H9 (cell line): Measurements from ENCODE around the gene CASP14. TPM values are rescaled to one million over a fixed set of nuclear protein-coding genes. Genes with fewer than 3 reads are reported as not detected.

Experiments used
- DNase-seq: peaks from one replicate; pipeline ENCODE4 v3.0.0-alpha.2; 2017
- H2AFZ ChIP-seq: one replicate; pipeline ENCODE4 v1.6.1; 2013; ENCODE audit warnings: mild to moderate bottlenecking, low read length, control low read depth, moderate library complexity
- H2AK5ac ChIP-seq: 2 replicates; pipeline ENCODE4 v1.6.1; 2013; ENCODE audit warnings: low read length, control low read depth, mixed read lengths; ENCODE audit not compliant: insufficient read length
- H2BK120ac ChIP-seq: one replicate; pipeline ENCODE4 v1.6.1; 2013; ENCODE audit warnings: low read depth, mild to moderate bottlenecking, low read length, control low read depth, inconsistent platforms; ENCODE audit not compliant: poor library complexity, severe bottlenecking
- H2BK12ac ChIP-seq: 2 replicates; pipeline ENCODE4 v1.6.1; 2013; ENCODE audit warnings: low read length, control low read depth, mixed read lengths, low read depth; ENCODE audit not compliant: insufficient read length
- H2BK15ac ChIP-seq: 2 replicates; pipeline ENCODE4 v1.6.1; 2013; ENCODE audit warnings: low read depth, low read length, control low read depth
- H2BK20ac ChIP-seq: one replicate; pipeline ENCODE4 v1.6.1; 2013; ENCODE audit warnings: low read depth, mild to moderate bottlenecking, low read length, control low read depth, inconsistent platforms; ENCODE audit not compliant: poor library complexity, severe bottlenecking
- H2BK5ac ChIP-seq: 2 replicates; pipeline ENCODE4 v1.6.1; 2013; ENCODE audit warnings: low read length, control low read depth, mixed read lengths; ENCODE audit not compliant: insufficient read length
- H3K14ac ChIP-seq: 2 replicates; pipeline ENCODE4 v1.6.1; 2013; ENCODE audit warnings: low read length, control low read depth; ENCODE audit not compliant: insufficient read depth
- H3K18ac ChIP-seq: 2 replicates; pipeline ENCODE4 v1.6.1; 2013; ENCODE audit warnings: low read depth, mild to moderate bottlenecking, mixed read lengths, low read length, control low read depth; ENCODE audit not compliant: insufficient read length
- H3K23ac ChIP-seq: 2 replicates; pipeline ENCODE4 v1.6.1; 2013; ENCODE audit warnings: low read length, control low read depth, mixed read lengths, low read depth; ENCODE audit not compliant: insufficient read length
- H3K23me2 ChIP-seq: 2 replicates; pipeline ENCODE4 v1.6.1; 2013; ENCODE audit warnings: low read depth, mild to moderate bottlenecking, mixed read lengths, low read length, control low read depth; ENCODE audit not compliant: insufficient read length, poor library complexity, severe bottlenecking
- H3K27ac ChIP-seq: 2 replicates; pipeline ENCODE4 v1.5.1; 2013; ENCODE audit warnings: low read length, control low read depth, mixed read lengths, low read depth; ENCODE audit not compliant: insufficient read length
- H3K27me3 ChIP-seq: 2 replicates; pipeline ENCODE4 v1.6.1; 2013; ENCODE audit warnings: low read length, control low read depth, inconsistent platforms; ENCODE audit not compliant: insufficient read depth
- H3K4ac ChIP-seq: 2 replicates; pipeline ENCODE4 v1.6.1; 2013; ENCODE audit warnings: low read depth, mild to moderate bottlenecking, control low read depth, inconsistent platforms, low read length, moderate library complexity
- H3K4me1 ChIP-seq: 2 replicates; pipeline ENCODE4 v1.6.1; 2013; ENCODE audit warnings: low read length, control low read depth, inconsistent platforms; ENCODE audit not compliant: insufficient read depth
- H3K4me2 ChIP-seq: 2 replicates; pipeline ENCODE4 v1.6.1; 2013; ENCODE audit warnings: low read length, control low read depth, mixed read lengths; ENCODE audit not compliant: insufficient read length, insufficient read depth
- H3K56ac ChIP-seq: 2 replicates; pipeline ENCODE4 v1.6.1; 2013; ENCODE audit warnings: low read depth, mild to moderate bottlenecking, mixed read lengths, low read length, control low read depth; ENCODE audit not compliant: insufficient read length
- H3K79me1 ChIP-seq: 2 replicates; pipeline ENCODE4 v1.6.1; 2013; ENCODE audit warnings: low read depth, mild to moderate bottlenecking, moderate library complexity, low read length, control low read depth, inconsistent platforms; ENCODE audit not compliant: insufficient read depth, poor library complexity, severe bottlenecking
- H3K79me2 ChIP-seq: 2 replicates; pipeline ENCODE4 v1.6.1; 2013; ENCODE audit warnings: low read length, control low read depth, inconsistent platforms; ENCODE audit not compliant: insufficient read depth
- H3K9ac ChIP-seq: 2 replicates; pipeline ENCODE4 v1.6.1; 2013; ENCODE audit warnings: low read length, control low read depth, mixed read lengths; ENCODE audit not compliant: insufficient read length; ENCODE audit errors: extremely low read depth
- H3K9me3 ChIP-seq: one replicate; pipeline ENCODE4 v1.6.1; 2013; ENCODE audit warnings: low read depth, low read length, inconsistent platforms; ENCODE audit not compliant: control insufficient read depth
- H3T11ph ChIP-seq: one replicate; pipeline ENCODE4 v1.6.1; 2013; ENCODE audit warnings: mild to moderate bottlenecking, low read length, control low read depth, inconsistent platforms
- H4K20me1 ChIP-seq: one replicate; pipeline ENCODE4 v1.6.1; 2013; ENCODE audit not compliant: control insufficient read depth, insufficient read length, insufficient read depth
- H4K5ac ChIP-seq: 2 replicates; pipeline ENCODE4 v1.6.1; 2013; ENCODE audit warnings: low read depth, mild to moderate bottlenecking, mixed read lengths, low read length, control low read depth; ENCODE audit not compliant: insufficient read length
- H4K8ac ChIP-seq: replicated peaks from 2 replicates; pipeline ENCODE4 v1.6.1; 2013; ENCODE audit warnings: low read length, control low read depth, mixed read lengths, low read depth; ENCODE audit not compliant: insufficient read length
- H4K91ac ChIP-seq: 2 replicates; pipeline ENCODE4 v1.6.1; 2013; ENCODE audit warnings: low read depth, mild to moderate bottlenecking, moderate library complexity, mixed read lengths, low read length, control low read depth; ENCODE audit not compliant: insufficient read length
- H3K27ac Mint-ChIP-seq, 3 experiments: 2 replicates in 2 of 3; 3 replicates in 1 of 3; pipeline ENCODE4 v1.8.0; 2020 to 2021; ENCODE audit warnings: mixed read lengths in 3 of 3, mild to moderate bottlenecking in 1 of 3, moderate library complexity in 1 of 3
- H3K27me3 Mint-ChIP-seq: 2 replicates; pipeline ENCODE4 v1.8.0; 2021; ENCODE audit warnings: low read depth, mild to moderate bottlenecking, moderate library complexity, mixed read lengths
- H3K36me3 Mint-ChIP-seq, 3 experiments: 2 replicates in 2 of 3; 3 replicates in 1 of 3; pipeline ENCODE4 v1.8.0; 2020 to 2021; ENCODE audit warnings: low read depth in 3 of 3, mixed read lengths in 3 of 3; ENCODE audit not compliant: insufficient read depth in 1 of 3
- H3K4me1 Mint-ChIP-seq, 2 experiments: 2 replicates each; pipeline ENCODE4 v1.8.0; 2020; ENCODE audit warnings: mixed read lengths in 2 of 2
- H3K4me3 Mint-ChIP-seq, 2 experiments: 2 replicates in 1 of 2; 3 replicates in 1 of 2; pipeline ENCODE4 v1.8.0; 2020 to 2021; ENCODE audit warnings: mild to moderate bottlenecking in 2 of 2, mixed read lengths in 2 of 2, moderate library complexity in 1 of 2
- H3K9me3 Mint-ChIP-seq, 2 experiments: 2 replicates in 1 of 2; 3 replicates in 1 of 2; pipeline ENCODE4 v1.8.0; 2020; ENCODE audit warnings: mild to moderate bottlenecking in 2 of 2, mixed read lengths in 2 of 2, moderate library complexity in 1 of 2
- CTCF ChIP-seq: fragments of 200-600 bp; sonication (generic); conservative IDR thresholded peaks from 3 replicates; pipeline ENCODE4 v1.8.0; 2021; ENCODE audit warnings: antibody characterized with exemption, mild to moderate bottlenecking
- WGBS: extraction: QIAGEN DNeasy Blood & Tissue Kit; methylation state at CpG from one replicate; pipeline ENCODE4 v1.1.7; 2013; ENCODE audit warnings: missing lambda C conversion rate, low lambda C conversion rate, mixed read lengths; ENCODE audit not compliant: insufficient read length; ENCODE audit errors: extremely low coverage; 5-methylcytosine and 5-hydroxymethylcytosine counted together
- total RNA-seq: library from RNA; stranded (reverse); gene quantifications from 2 replicates; pipeline ENCODE4 v1.2.1, GENCODE V29; 2021

The CASP14 gene
- total RNA-seq, 1 experiment from 2014 or later, result not detected

- TF ChIP-seq CTCF, result no peak
- H3K23ac ChIP-seq, result no peak overlapping the region
- no peak overlapping the region for H3K27ac Mint-ChIP-seq
- H2BK15ac ChIP-seq, result no peak overlapping the region
- no peak overlapping the region for H2BK120ac ChIP-seq
- H3T11ph ChIP-seq, result no peak overlapping the region
- no peak overlapping the region for H3K56ac ChIP-seq
- no peaks in the 10 kb centered on the region for H3K36me3 Mint-ChIP-seq
- H3K4ac ChIP-seq, result no peak overlapping the region
- H3K79me2 ChIP-seq, result no peaks in the 10 kb centered on the region
- no peaks in the 10 kb centered on the region for H3K27me3 ChIP-seq
- H3K79me1 ChIP-seq, result no peaks in the 10 kb centered on the region
- no peak for DNase-seq
- no peaks in the 10 kb centered on the region for H3K4me1 ChIP-seq
- H3K9me3 ChIP-seq, result no peaks in the 10 kb centered on the region
- no peak overlapping the region for H4K5ac ChIP-seq
- no peak overlapping the region for H2BK12ac ChIP-seq
- peaks cover 10% of the 10 kb centered on the region for H3K27me3 Mint-ChIP-seq
- H3K4me2 ChIP-seq, result no peak overlapping the region
- no peaks in the 10 kb centered on the region for H3K4me1 Mint-ChIP-seq
- no peak overlapping the region for H2AK5ac ChIP-seq
- H3K23me2 ChIP-seq, result no peaks in the 10 kb centered on the region
- H2BK20ac ChIP-seq, result no peak overlapping the region
- no peak overlapping the region for H3K27ac ChIP-seq
- peaks cover 0 to 4% of the 10 kb centered on the region in 2 experiments; a peak in 1 of 5 replicates for H3K9me3 Mint-ChIP-seq
- no peak overlapping the region for H3K18ac ChIP-seq
- H4K8ac ChIP-seq, result no peak overlapping the region
- no CpG with 5 or more reads among the region's 2 CpGs for WGBS
- no peak overlapping the region for H3K14ac ChIP-seq
- H2BK5ac ChIP-seq, result no peak overlapping the region
- H4K20me1 ChIP-seq, result no peaks in the 10 kb centered on the region
- H4K91ac ChIP-seq, result no peak overlapping the region
- no peak overlapping the region for H2AFZ ChIP-seq
- no peak overlapping the region for H3K9ac ChIP-seq
- H3K4me3 Mint-ChIP-seq, result no peak overlapping the region
Observed at GRCh38 chr19:15093001-15093400, 43.7 kb downstream of the CASP14 start.
